Nucleus accumbens (tissue), 56 donors: Measurements from ENCODE around the gene PTHLH.

Experiments used
- DNase-seq, 56 donors: peaks; one replicate each; lab custom pipeline; 2025; lab: John Stamatoyannopoulos, UW

The PTHLH gene

GRCh38 chr12:27975222-27976136 lies 2.9 kb upstream of the PTHLH start:
- DNase-seq, result no peak

- DNase-seq, result no peak
Measured at GRCh38 chr12:27974735-27975221, 2.2 kb upstream of the PTHLH start.

DNA sequence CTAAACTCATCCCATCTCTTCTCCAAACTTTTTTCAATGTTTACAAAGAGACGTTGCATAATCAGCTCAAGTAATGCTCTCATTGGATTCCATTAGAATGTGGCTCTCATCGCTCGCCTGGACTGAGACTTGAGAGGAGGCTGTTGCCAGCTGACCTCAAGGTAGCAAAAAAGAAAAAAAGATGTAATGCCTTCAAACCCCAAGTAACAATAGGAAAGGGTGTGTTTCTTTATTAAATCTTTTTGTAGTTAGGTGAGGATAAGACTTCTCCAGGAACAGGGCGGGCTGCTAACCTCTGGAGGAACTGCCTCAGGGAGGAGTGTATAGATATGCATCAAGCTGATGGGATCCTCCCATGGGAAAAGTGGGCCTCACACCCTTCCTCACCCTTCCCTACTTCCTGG lies 956 bp upstream of the PTHLH start:
- DNase-seq, result no peak

GRCh38 chr12:27971606-27972005 lies 927 bp downstream of the PTHLH start:
- DNase-seq, result no peak

- DNase-seq, result peak in 1 of 56 donors; percentile 5
Measured at GRCh38 chr12:27971121-27971489, 1.4 kb downstream of the PTHLH start.

DNA sequence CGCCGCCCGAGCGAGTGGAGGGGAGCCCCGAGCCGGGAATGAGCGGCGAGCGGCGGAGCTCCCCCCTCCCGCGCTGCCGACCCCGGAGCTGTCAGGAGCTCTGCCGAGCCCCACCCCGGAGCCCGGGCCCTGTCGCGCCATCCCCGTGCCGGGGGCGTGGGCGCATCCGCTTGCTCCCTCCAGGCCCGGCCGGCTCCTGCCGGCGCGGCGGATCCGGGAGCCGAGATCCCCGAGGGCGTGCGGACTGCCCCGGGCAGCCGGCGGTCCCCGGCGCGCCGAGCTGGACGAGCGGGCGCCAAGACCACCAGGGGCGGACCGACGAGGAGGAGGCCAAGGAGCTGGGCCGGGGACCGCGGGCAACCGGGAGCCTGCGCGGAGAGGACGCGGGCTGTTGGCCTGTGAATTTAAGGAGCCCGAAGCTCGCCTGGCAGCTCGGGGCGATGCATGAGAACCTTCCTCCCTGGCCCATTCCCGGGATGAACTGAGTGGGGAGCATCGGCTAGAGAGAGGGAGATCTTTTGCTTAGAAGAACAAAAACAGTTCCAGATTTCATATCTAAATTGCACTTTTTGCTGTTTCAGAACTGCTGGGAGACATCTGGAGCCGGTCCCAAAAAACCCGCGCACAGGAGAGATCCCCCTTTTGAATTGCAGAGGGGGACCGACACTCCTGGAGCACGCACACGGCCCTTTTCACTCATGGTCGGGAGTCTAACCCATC lies 2.0 kb downstream of the PTHLH start:
- DNase-seq, result peak in 6 of 56 donors; percentile 6 to 50 (median 22)

GRCh38 chr12:27969624-27970400 lies 2.7 kb downstream of the PTHLH start:
- DNase-seq, result peak in 27 of 56 donors; percentile 6 to 63 (median 35)

- peak in 11 of 56 donors; percentile 3 to 31 (median 12) for DNase-seq
Measured at GRCh38 chr12:27968972-27969623, 3.4 kb downstream of the PTHLH start.

DNA sequence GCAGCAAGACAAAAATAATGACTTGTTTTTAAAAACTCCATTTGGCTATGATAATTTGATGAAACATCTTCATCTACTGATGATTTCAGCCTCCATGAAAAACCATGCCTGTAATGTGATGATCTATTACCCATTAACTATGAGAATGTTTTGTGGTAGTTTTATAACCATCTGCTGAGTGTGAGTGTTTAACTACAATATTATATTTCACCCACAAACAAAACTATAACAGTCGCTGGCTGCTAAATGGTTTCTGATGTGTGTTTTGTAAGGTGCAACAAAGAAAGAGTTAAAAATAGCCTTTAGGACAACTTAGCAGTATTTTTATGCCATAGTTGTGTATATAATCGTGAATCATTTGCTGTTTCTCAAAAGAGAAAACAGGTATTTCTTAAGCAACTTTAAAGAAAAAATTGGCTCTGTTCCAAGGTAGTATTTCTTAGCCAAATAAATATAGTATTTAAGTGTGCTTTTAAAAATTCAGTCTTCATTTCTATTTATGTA lies 4.9 kb downstream of the PTHLH start:
- DNase-seq, result no peak

DNA sequence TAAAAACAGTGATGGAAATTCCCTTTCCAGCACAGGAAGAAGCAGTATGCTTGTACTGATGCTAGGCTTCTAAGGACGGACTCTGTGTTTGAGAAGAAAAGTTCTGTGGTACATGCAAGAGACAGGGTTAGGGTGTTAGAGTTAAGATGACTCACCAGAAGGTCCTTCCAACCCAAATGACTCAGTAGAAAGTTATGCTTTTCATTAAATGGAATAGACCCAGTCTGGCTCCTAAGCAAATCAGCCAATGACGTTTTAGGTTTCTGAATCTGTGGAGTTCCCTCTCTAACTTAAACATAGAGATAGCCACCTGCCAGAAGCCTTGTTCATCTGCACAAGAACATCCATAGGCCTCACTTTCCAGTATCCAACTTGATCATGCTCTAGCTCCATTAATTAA lies 5.7 kb downstream of the PTHLH start:
- no peak for DNase-seq

- DNase-seq, result no peak
Measured at GRCh38 chr12:27965966-27966365, 6.6 kb downstream of the PTHLH start.

DNA sequence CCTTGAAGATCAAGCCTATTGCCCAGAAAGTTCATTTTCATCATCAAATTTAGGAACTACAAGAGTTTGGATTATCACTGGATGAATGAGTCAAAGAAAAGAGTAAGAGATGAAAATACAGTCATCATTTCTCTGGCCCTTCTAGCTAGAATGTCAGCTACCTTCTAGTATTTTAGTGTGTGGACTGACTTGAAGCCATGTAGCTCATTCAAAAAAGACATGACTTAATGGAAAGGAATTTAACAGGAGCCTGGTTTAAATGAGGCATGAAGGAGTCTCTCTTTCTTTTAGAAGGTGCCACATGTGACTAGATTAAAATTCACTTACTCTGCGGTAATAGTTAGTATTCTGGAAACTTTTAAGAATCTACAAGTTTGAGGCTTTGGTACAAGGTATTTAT lies 7.1 kb downstream of the PTHLH start:
- no peak for DNase-seq

- no peak for DNase-seq
Measured at GRCh38 chr12:27964123-27964522, 8.4 kb downstream of the PTHLH start.

DNA sequence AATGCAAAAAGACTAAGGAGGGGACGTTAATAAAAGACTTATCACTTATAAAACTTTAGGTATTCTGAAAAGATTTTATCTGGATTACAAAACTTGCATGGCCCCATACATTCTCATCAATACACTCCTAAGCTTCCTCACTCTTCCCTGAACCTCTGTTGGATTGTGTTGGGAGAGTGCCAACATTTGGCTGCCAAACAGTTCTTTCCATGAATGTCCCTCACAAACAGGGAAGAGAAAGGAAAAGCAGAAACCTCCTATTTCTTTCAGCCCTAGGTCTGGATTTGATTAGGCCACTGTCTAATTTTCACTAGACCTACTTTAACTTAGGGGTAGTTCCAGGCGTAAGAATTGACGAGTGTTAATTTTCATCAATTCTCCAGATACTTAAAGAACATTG lies 11.7 kb downstream of the PTHLH start:
- DNase-seq, result no peak

DNA sequence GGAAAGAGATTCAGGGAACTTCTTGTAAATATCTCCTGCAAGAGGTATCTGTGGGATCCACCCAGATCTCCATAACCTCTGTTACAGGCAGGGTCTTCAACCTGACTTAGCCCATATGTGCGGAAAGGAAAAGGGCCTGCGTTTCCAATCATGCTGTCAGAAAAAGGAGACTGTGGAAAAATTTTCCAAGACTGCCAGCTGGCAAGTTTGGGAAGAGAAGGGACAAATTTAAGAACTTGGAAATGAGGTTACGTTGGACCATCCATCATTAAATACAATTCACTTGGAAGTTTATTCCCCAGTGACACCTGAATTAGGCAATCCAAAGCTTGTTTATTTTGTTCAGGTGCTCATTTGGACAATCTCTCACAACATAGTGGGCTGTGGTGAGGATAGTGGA lies 13.9 kb downstream of the PTHLH start:
- DNase-seq, result no peak

DNA sequence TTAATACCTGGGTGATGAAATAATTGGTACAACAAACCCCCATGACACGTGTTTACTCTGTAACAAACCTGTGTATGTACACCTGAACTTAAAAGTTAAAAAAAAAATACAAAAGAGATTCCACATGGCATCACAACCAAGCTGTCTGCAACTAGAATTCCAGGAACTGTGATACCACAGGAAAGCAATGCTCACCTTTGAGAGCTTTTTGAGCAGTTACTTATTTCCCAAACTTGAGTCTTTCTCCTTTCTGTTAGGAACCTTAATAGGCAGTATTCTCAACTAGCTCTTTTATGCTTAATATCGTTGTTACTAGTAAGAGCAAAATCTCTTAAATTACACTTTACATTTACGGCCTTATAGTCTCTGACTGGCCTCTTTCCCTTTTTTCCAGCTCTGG lies 15.2 kb downstream of the PTHLH start:
- no peak for DNase-seq

GRCh38 chr12:27953817-27954216 lies 18.7 kb downstream of the PTHLH start:
- DNase-seq, result no peak

- no peak for DNase-seq
Measured at GRCh38 chr12:27953348-27953747, 19.2 kb downstream of the PTHLH start.

DNA sequence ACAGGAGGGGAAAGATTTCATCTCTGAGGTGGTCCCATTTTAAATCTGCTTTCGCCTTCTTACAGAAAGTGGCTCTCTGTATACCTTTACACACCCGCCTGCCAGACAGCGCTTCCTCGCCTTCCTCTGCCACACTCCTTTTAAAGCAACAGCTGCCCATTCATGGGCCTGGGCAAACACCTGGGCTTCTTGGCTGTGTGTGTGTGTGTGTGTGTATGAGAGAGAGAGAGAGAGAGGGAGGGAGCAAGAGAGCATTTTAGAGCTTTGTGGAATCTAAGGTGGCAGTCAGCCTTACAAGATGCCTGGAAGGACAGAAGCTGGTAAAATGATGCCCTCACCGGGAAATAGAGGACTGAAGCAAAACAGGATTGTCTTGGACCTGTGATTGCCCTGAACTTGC lies 20.0 kb downstream of the PTHLH start:
- no peak for DNase-seq

DNA sequence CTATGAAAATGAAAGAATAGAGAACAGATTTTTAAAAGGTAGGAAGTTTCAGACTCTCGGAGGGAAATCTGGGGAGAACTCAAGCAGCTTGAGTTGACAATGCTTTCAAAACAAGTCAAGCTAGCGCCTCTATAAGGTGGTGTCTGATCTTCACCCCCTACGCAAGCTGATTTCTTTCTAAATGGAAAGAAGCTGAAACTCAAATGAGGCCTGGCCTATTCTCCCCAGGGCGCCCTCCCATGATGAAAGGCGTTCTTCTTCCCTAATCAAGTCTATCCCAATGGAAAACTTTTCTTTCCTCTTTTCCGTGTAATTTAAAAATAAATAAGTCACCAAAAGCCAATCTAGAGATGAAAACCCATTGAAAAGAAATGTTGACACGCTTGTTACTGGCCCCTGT lies 20.6 kb downstream of the PTHLH start:
- DNase-seq, result no peak
